PFSK-1 (cell line): Measurements from ENCODE around the gene RBM7.

Experiments used
- FOXP2 ChIP-seq: optimal IDR thresholded peaks from 2 replicates; pipeline ENCODE3; 2011; ENCODE audit warnings: borderline replicate concordance, control low read depth, inconsistent platforms; ENCODE audit not compliant: insufficient read depth; ENCODE audit errors: extremely low read length, extremely low read depth
- POLR2AphosphoS5 ChIP-seq: IDR thresholded peaks from 2 replicates; pipeline ENCODE4 v1.6.1; 2012; ENCODE audit warnings: low read depth, mild to moderate bottlenecking, control low read depth, low read length, moderate library complexity
- REST ChIP-seq, 2 experiments: IDR thresholded peaks; 2 replicates each; pipeline versions ENCODE4 v1.6.1 to v1.8.0; 2011 to 2012; ENCODE audit warnings: low read depth in 2 of 2, low read length in 2 of 2, control low read depth in 1 of 2, inconsistent platforms in 1 of 2, mild to moderate bottlenecking in 1 of 2, moderate library complexity in 1 of 2; ENCODE audit not compliant: insufficient read depth in 1 of 2
- SIN3A ChIP-seq: IDR thresholded peaks from 2 replicates; pipeline ENCODE4 v1.6.1; 2012; ENCODE audit warnings: mild to moderate bottlenecking, low read length, moderate library complexity, borderline replicate concordance; ENCODE audit not compliant: insufficient read depth
- TAF1 ChIP-seq: IDR thresholded peaks from 2 replicates; pipeline ENCODE4 v1.6.1; 2012; ENCODE audit warnings: low read length, control low read depth, borderline replicate concordance; ENCODE audit not compliant: insufficient read depth

The RBM7 gene

GRCh38 chr11:114412946-114413345 lies 12.5 kb downstream of the RBM7 start:
- TF ChIP-seq POLR2AphosphoS5 (no peak), SIN3A (no peak), REST (IDR thresholded peaks at IDR 0.05; ENCODE audit: insufficient read depth in 1 of 2, low read depth in 2 of 2, low read length in 2 of 2) (no peak), TAF1 (no peak), FOXP2 (no peak)

GRCh38 chr11:114413958-114414357 lies 13.5 kb downstream of the RBM7 start:
- TF ChIP-seq REST (IDR thresholded peaks at IDR 0.05; ENCODE audit: insufficient read depth in 1 of 2, low read depth in 2 of 2, low read length in 2 of 2) (no peak), POLR2AphosphoS5 (no peak), SIN3A (no peak), FOXP2 (no peak), TAF1 (no peak)

GRCh38 chr11:114416441-114416961 lies 16.0 kb downstream of the RBM7 start:
- TF ChIP-seq POLR2AphosphoS5 (no peak), SIN3A (no peak), FOXP2 (no peak), TAF1 (no peak), REST (IDR thresholded peaks at IDR 0.05; ENCODE audit: insufficient read depth in 1 of 2, low read depth in 2 of 2, low read length in 2 of 2) (no peak)

GRCh38 chr11:114426280-114426679 lies 25.8 kb downstream of the RBM7 start:
- no peak for TF ChIP-seq POLR2AphosphoS5
- TF ChIP-seq FOXP2: no peak
- TF ChIP-seq SIN3A: no peak
- no peak for TF ChIP-seq TAF1

- TF ChIP-seq SIN3A: no peak
Observed at GRCh38 chr11:114430290-114430689, 29.8 kb downstream of the RBM7 start.

- TF ChIP-seq SIN3A: no peak
- TF ChIP-seq REST (IDR thresholded peaks at IDR 0.05; ENCODE audit: insufficient read depth in 1 of 2, low read depth in 2 of 2, low read length in 2 of 2): no peak
- TF ChIP-seq TAF1: no peak
- no peak for TF ChIP-seq FOXP2
- no peak for TF ChIP-seq POLR2AphosphoS5
Observed at GRCh38 chr11:114432893-114433292, 32.4 kb downstream of the RBM7 start.
